Right kidney (tissue), 1 donor: ENCODE results near the gene RNASET2.
"Not testable (repeated sequence)": the region's sequence is repeated elsewhere in the genome, so short reads cannot be mapped to it uniquely, and the experiment has no call there.

Experiments used
- DNase-seq: peaks from one replicate; pipeline ENCODE4 v3.0.0-alpha.2; 2016

The RNASET2 gene

GRCh38 chr6:166928644-166929541 lies 27.5 kb downstream of the RNASET2 start:
- no peak for DNase-seq

- DNase-seq = no peak
These were observed 28.3 kb downstream of the RNASET2 start for GRCh38 chr6:166927935-166928643.

GRCh38 chr6:166927240-166927934 lies 29.0 kb downstream of the RNASET2 start:
- no peak for DNase-seq

- no peak for DNase-seq
These were observed 29.6 kb downstream of the RNASET2 start for GRCh38 chr6:166926748-166927147.

- no peak for DNase-seq
These were observed 31.0 kb downstream of the RNASET2 start for GRCh38 chr6:166925141-166925996.

GRCh38 chr6:166924531-166924930 lies 31.8 kb downstream of the RNASET2 start:
- DNase-seq = no peak

- DNase-seq = no peak
These were observed 33.4 kb downstream of the RNASET2 start for GRCh38 chr6:166922937-166923336.

- no peak for DNase-seq
These were observed 34.8 kb downstream of the RNASET2 start for GRCh38 chr6:166921570-166921969.

GRCh38 chr6:166916824-166917223 lies 39.5 kb downstream of the RNASET2 start:
- no peak for DNase-seq

GRCh38 chr6:166915484-166915883 lies 40.9 kb downstream of the RNASET2 start:
- DNase-seq = not testable (repeated sequence)

- DNase-seq = not testable (repeated sequence)
These were observed 41.4 kb downstream of the RNASET2 start for GRCh38 chr6:166914952-166915351.

- DNase-seq = no peak
These were observed 45.1 kb downstream of the RNASET2 start for GRCh38 chr6:166911248-166911677.

GRCh38 chr6:166910601-166911000 lies 45.7 kb downstream of the RNASET2 start:
- no peak for DNase-seq

GRCh38 chr6:166908811-166909210 lies 47.5 kb downstream of the RNASET2 start:
- no peak for DNase-seq

- no peak for DNase-seq
These were observed 48.2 kb downstream of the RNASET2 start for GRCh38 chr6:166907871-166908806.

- no peak for DNase-seq
These were observed 48.9 kb downstream of the RNASET2 start for GRCh38 chr6:166907373-166907841.

GRCh38 chr6:166906376-166907044 lies 49.8 kb downstream of the RNASET2 start:
- DNase-seq = no peak

- no peak for DNase-seq
These were observed 50.7 kb downstream of the RNASET2 start for GRCh38 chr6:166905505-166906134.

GRCh38 chr6:166905013-166905412 lies 51.3 kb downstream of the RNASET2 start:
- DNase-seq = no peak
